ENCODE data around the gene PSMB9. TPM values are rescaled to one million over a fixed set of nuclear protein-coding genes. Genes with fewer than 3 reads are reported as not detected.

The PSMB9 gene
- total and polyA plus RNA-seq, 11 donors = 8.9 to 182 (median 15.7) TPM

DNA sequence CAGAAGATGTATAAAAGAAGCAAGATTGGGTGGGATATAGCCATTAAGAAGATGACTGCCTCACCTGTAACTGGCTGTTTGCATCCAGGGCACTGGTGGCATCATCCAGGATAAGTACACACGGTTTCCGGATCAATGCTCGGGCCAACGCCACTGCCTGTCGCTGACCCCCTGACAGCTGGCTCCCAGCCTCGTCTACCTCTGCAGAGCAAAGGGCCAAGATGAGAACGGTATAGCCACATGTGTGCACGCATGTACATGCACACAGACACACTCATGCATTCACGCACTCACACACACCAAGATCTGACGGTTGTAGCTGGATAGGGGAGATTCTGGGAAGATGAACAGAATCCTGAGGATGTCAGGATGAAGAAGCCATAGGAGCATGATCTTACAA lies 7.0 kb upstream of the PSMB9 start:
- WGBS, 4 donors = 85 to 94% (median 92%) methylated on average over 9 to 10 of the region's 10 CpGs
- TF ChIP-seq POLR2A (IDR thresholded peaks at IDR 0.05) (no peak), CTCF (IDR thresholded peaks at IDR 0.05) (no peak)
- H3K36me3 ChIP-seq = peaks cover 0 to 82% (median 69%) of the 10 kb centered on the region in 9 donors
- peaks cover 0 to 87% (median 23%) of the 10 kb centered on the region in 12 donors for H3K4me1 ChIP-seq
- H3K27ac ChIP-seq = peak overlapping the region in 1 of 12 donors; percentile 18
- DNase-seq = no peak
- H3K9me3 ChIP-seq = no peaks in the 10 kb centered on the region
- intact Hi-C loops (cut with DNase I) = no loop called here
- no peaks in the 10 kb centered on the region for H3K27me3 ChIP-seq
- ATAC-seq = no peak
- peak overlapping the region in 1 of 12 donors; percentile 21 for H3K4me3 ChIP-seq

- Histone ChIP-seq H3K36me3 (peaks cover 0 to 78% (median 63%) of the 10 kb centered on the region in 9 donors), H3K4me1 (peaks cover 0 to 84% (median 22%) of the 10 kb centered on the region in 12 donors), H3K4me3 (peak overlapping the region in 1 of 12 donors; percentile 12), H3K27ac (peak overlapping the region in 1 of 12 donors; percentile 3), H3K9me3 (no peaks in the 10 kb centered on the region), H3K27me3 (no peaks in the 10 kb centered on the region)
- TF ChIP-seq POLR2A (IDR thresholded peaks at IDR 0.05) (no peak), CTCF (IDR thresholded peaks at IDR 0.05) (no peak)
- no peak for ATAC-seq
- 86 to 94% (median 89%) methylated on average over 8 of the region's 8 CpGs for WGBS, 4 donors
- intact Hi-C loops (cut with DNase I) = no loop called here
- DNase-seq = no peak
Observed at GRCh38 chr6:32847795-32848194, 6.2 kb upstream of the PSMB9 start.

DNA sequence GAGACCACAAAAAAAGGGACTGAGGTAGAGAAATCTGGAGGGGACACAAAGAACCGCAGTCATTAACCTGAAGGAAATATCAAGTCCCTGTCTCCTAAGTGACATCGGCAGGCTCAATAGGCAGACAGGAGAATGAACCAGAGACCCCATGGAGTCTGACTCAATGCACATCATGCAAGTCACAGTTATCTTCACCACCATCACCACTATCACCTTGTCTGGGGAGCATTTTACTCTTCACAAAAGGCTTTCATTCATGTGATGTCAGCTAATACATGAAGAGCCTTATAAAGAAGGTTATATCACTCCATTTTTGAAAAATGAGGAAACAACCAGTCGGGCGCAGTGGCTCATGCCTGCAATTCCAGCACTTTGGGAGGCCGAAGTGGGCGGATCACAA lies 4.9 kb upstream of the PSMB9 start:
- H3K27me3 ChIP-seq = no peaks in the 10 kb centered on the region
- H3K9me3 ChIP-seq = no peaks in the 10 kb centered on the region
- ATAC-seq (no peak), DNase-seq (no peak)
- H3K4me3 ChIP-seq = no peak overlapping the region
- H3K4me1 ChIP-seq = peaks cover 0 to 78% (median 20%) of the 10 kb centered on the region in 12 donors
- peak overlapping the region in 1 of 12 donors; percentile 33 for H3K27ac ChIP-seq
- intact Hi-C loops (cut with DNase I) = no loop called here
- peaks cover 0 to 77% (median 63%) of the 10 kb centered on the region in 9 donors for H3K36me3 ChIP-seq
- WGBS, 4 donors = 76 to 83% (median 80%) methylated on average over 6 of the region's 6 CpGs
- no peak for TF ChIP-seq CTCF (IDR thresholded peaks at IDR 0.05)
- no peak for TF ChIP-seq POLR2A (IDR thresholded peaks at IDR 0.05)

DNA sequence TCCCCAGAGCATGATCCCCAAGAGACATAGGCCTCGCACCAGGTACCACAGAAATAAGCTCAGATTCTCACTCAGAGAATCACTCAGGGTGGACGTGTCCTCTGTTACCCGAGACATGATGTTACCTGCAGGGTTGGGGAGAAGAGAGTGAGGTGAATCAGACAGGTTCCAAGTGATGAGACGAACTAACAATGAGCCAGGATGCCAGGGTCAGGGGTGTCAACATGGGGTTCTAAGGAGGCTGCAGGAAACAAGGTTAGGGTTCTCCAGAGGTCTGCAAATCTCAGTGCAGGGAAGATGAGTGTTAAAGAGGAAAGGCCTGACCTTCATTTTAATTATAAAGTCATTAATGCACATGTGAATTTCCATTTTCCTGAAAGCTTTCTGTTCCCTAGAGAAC lies 3.0 kb upstream of the PSMB9 start:
- Histone ChIP-seq H3K9me3 (no peaks in the 10 kb centered on the region), H3K27ac (peak overlapping the region in 4 of 12 donors; percentile 99 to 100 (median 100)), H3K36me3 (peaks cover 0 to 65% (median 52%) of the 10 kb centered on the region in 9 donors), H3K4me1 (peaks cover 0 to 79% (median 25%) of the 10 kb centered on the region in 12 donors), H3K4me3 (peak overlapping the region in 1 of 12 donors; percentile 99), H3K27me3 (no peaks in the 10 kb centered on the region)
- TF ChIP-seq POLR2A (IDR thresholded peaks at IDR 0.05) (no peak), CTCF (IDR thresholded peaks at IDR 0.05) (no peak)
- intact Hi-C loops (cut with DNase I) = no loop called here
- ATAC-seq = no peak
- no peak for DNase-seq
- WGBS, 4 donors = 81 to 94% (median 88%) methylated on average over 4 of the region's 4 CpGs
